Measurements from ENCODE around the gene GIPC3.

GIPC3 gene

GRCh38 chr19:3636506-3636905 lies 51.2 kb downstream of the GIPC3 start:
- Histone ChIP-seq H3K9me3 (no peaks in the 10 kb centered on the region), H3K36me3 (peaks cover 73% of the 10 kb centered on the region), H3K27ac (no peak overlapping the region), H3K27me3 (no peaks in the 10 kb centered on the region), H3K4me1 (ENCODE audit: control insufficient read depth in 1 of 2, insufficient read depth in 1 of 2, low read depth in 1 of 2, low read length in 1 of 2) (no peaks in the 10 kb centered on the region), H3K4me3 (ENCODE audit: low read depth in 1 of 2, low read length in 1 of 2) (no peak overlapping the region)
- TF ChIP-seq, protein P1, sequence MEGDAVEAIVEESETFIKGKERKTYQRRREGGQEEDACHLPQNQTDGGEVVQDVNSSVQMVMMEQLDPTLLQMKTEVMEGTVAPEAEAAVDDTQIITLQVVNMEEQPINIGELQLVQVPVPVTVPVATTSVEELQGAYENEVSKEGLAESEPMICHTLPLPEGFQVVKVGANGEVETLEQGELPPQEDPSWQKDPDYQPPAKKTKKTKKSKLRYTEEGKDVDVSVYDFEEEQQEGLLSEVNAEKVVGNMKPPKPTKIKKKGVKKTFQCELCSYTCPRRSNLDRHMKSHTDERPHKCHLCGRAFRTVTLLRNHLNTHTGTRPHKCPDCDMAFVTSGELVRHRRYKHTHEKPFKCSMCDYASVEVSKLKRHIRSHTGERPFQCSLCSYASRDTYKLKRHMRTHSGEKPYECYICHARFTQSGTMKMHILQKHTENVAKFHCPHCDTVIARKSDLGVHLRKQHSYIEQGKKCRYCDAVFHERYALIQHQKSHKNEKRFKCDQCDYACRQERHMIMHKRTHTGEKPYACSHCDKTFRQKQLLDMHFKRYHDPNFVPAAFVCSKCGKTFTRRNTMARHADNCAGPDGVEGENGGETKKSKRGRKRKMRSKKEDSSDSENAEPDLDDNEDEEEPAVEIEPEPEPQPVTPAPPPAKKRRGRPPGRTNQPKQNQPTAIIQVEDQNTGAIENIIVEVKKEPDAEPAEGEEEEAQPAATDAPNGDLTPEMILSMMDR (IDR thresholded peaks at IDR 0.05), result no peak

- H3K9me3 ChIP-seq, result no peaks in the 10 kb centered on the region
- no peak overlapping the region for H3K4me3 ChIP-seq (ENCODE audit: low read depth in 1 of 2, low read length in 1 of 2)
- no peak overlapping the region for H3K27ac ChIP-seq
- TF ChIP-seq, protein P1 (IDR thresholded peaks at IDR 0.05), result no peak
- H3K36me3 ChIP-seq, result peaks cover 73% of the 10 kb centered on the region
- no peaks in the 10 kb centered on the region for H3K4me1 ChIP-seq (ENCODE audit: control insufficient read depth in 1 of 2, insufficient read depth in 1 of 2, low read depth in 1 of 2, low read length in 1 of 2)
- H3K27me3 ChIP-seq, result no peaks in the 10 kb centered on the region
Observed at GRCh38 chr19:3636962-3637361, 51.7 kb downstream of the GIPC3 start.

GRCh38 chr19:3637621-3638020 lies 52.3 kb downstream of the GIPC3 start:
- TF ChIP-seq, protein P1 (IDR thresholded peaks at IDR 0.05), result no peak
- Histone ChIP-seq H3K4me3 (ENCODE audit: low read depth in 1 of 2, low read length in 1 of 2) (no peak overlapping the region), H3K9me3 (no peaks in the 10 kb centered on the region), H3K27me3 (no peaks in the 10 kb centered on the region), H3K4me1 (ENCODE audit: control insufficient read depth in 1 of 2, insufficient read depth in 1 of 2, low read depth in 1 of 2, low read length in 1 of 2) (no peaks in the 10 kb centered on the region), H3K36me3 (peaks cover 73% of the 10 kb centered on the region), H3K27ac (no peak overlapping the region)

- Histone ChIP-seq H3K9me3 (no peaks in the 10 kb centered on the region), H3K27me3 (no peaks in the 10 kb centered on the region), H3K4me1 (ENCODE audit: control insufficient read depth in 1 of 2, insufficient read depth in 1 of 2, low read depth in 1 of 2, low read length in 1 of 2) (no peaks in the 10 kb centered on the region), H3K4me3 (ENCODE audit: low read depth in 1 of 2, low read length in 1 of 2) (no peak overlapping the region), H3K27ac (no peak overlapping the region), H3K36me3 (peaks cover 73% of the 10 kb centered on the region)
- TF ChIP-seq, protein P1 (IDR thresholded peaks at IDR 0.05), result no peak
Observed at GRCh38 chr19:3638208-3639193, 53.2 kb downstream of the GIPC3 start.

DNA sequence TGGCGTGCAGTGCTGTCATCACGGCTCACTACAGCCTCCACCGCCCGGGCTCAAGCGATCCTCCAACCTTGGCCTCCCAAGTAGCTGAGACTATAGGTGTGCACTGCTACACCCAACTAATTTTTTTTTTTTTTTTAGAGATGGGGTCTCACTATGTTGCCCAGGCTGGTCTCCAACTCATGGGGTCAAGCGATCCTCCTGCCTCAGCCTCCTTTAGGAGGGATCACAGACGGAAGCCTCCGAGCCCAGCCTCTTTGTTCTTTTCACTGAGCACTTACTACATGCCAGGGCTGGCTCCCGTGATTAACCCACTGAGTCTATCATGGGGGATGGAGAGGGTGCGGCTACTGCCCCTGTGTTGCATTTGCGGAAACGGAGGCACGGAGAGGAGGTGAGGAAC lies 54.2 kb downstream of the GIPC3 start:
- H3K4me1 ChIP-seq (ENCODE audit: control insufficient read depth in 1 of 2, insufficient read depth in 1 of 2, low read depth in 1 of 2, low read length in 1 of 2), result no peaks in the 10 kb centered on the region
- H3K27me3 ChIP-seq, result no peaks in the 10 kb centered on the region
- no peaks in the 10 kb centered on the region for H3K9me3 ChIP-seq
- H3K27ac ChIP-seq, result no peak overlapping the region
- peaks cover 80% of the 10 kb centered on the region for H3K36me3 ChIP-seq
- TF ChIP-seq, protein P1 (IDR thresholded peaks at IDR 0.05), result no peak
- H3K4me3 ChIP-seq (ENCODE audit: low read depth in 1 of 2, low read length in 1 of 2), result no peak overlapping the region
